Activated naive CD4-positive, alpha-beta T cell treated with anti-CD3 and anti-CD28 coated beads, Interleukin-2, amount 50 U/mL, for 24 hours (primary cell): Measurements from ENCODE around the gene PLEKHJ1.

Experiments used
- H3K27ac Mint-ChIP-seq: one replicate; pipeline ENCODE4 v1.8.0; 2021; ENCODE audit warnings: mild to moderate bottlenecking, mixed read lengths
- H3K27me3 Mint-ChIP-seq: one replicate; pipeline ENCODE4 v1.8.0; 2021; ENCODE audit warnings: mixed read lengths
- H3K36me3 Mint-ChIP-seq: one replicate; pipeline ENCODE4 v1.8.0; 2021; ENCODE audit warnings: mixed read lengths
- H3K4me1 Mint-ChIP-seq: one replicate; pipeline ENCODE4 v1.8.0; 2021; ENCODE audit warnings: mixed read lengths
- H3K4me3 Mint-ChIP-seq: one replicate; pipeline ENCODE4 v1.8.0; 2021; ENCODE audit warnings: mild to moderate bottlenecking, mixed read lengths
- H3K9me3 Mint-ChIP-seq: one replicate; pipeline ENCODE4 v1.8.0; 2021; ENCODE audit warnings: mixed read lengths

The PLEKHJ1 gene

GRCh38 chr19:2246801-2247361 is 10.8 kb upstream of the PLEKHJ1 start:
- H3K27ac Mint-ChIP-seq = no peak overlapping the region
- peaks cover 1% of the 10 kb centered on the region for H3K36me3 Mint-ChIP-seq
- no peaks in the 10 kb centered on the region for H3K27me3 Mint-ChIP-seq
- no peak overlapping the region for H3K4me3 Mint-ChIP-seq
- no peaks in the 10 kb centered on the region for H3K9me3 Mint-ChIP-seq
- peaks cover 10% of the 10 kb centered on the region for H3K4me1 Mint-ChIP-seq

GRCh38 chr19:2246014-2246620 is 10.0 kb upstream of the PLEKHJ1 start:
- Mint-ChIP-seq H3K36me3 (peaks cover 1% of the 10 kb centered on the region), H3K4me3 (no peak overlapping the region)

GRCh38 chr19:2245273-2245672 is 9.1 kb upstream of the PLEKHJ1 start:
- peaks cover 25% of the 10 kb centered on the region for H3K4me1 Mint-ChIP-seq
- H3K36me3 Mint-ChIP-seq = peaks cover 1% of the 10 kb centered on the region
- no peak overlapping the region for H3K27ac Mint-ChIP-seq
- no peaks in the 10 kb centered on the region for H3K27me3 Mint-ChIP-seq
- no peak overlapping the region for H3K4me3 Mint-ChIP-seq
- no peaks in the 10 kb centered on the region for H3K9me3 Mint-ChIP-seq

More at GRCh38 chr19:2246014-2246620, 10.0 kb upstream of the PLEKHJ1 start:
- Mint-ChIP-seq H3K9me3 (no peaks in the 10 kb centered on the region), H3K27me3 (no peaks in the 10 kb centered on the region), H3K27ac (no peak overlapping the region), H3K4me1 (peaks cover 17% of the 10 kb centered on the region)

GRCh38 chr19:2244486-2244885 is 8.4 kb upstream of the PLEKHJ1 start:
- Mint-ChIP-seq H3K36me3 (peaks cover 4% of the 10 kb centered on the region), H3K4me1 (peaks cover 32% of the 10 kb centered on the region), H3K9me3 (no peaks in the 10 kb centered on the region), H3K27me3 (no peaks in the 10 kb centered on the region), H3K27ac (no peak overlapping the region), H3K4me3 (no peak overlapping the region)

GRCh38 chr19:2244125-2244411 is 7.9 kb upstream of the PLEKHJ1 start:
- no peak overlapping the region for H3K4me3 Mint-ChIP-seq
- no peaks in the 10 kb centered on the region for H3K27me3 Mint-ChIP-seq
- no peak overlapping the region for H3K27ac Mint-ChIP-seq
- H3K36me3 Mint-ChIP-seq = peaks cover 6% of the 10 kb centered on the region
- H3K9me3 Mint-ChIP-seq = no peaks in the 10 kb centered on the region
- H3K4me1 Mint-ChIP-seq = peaks cover 37% of the 10 kb centered on the region

GRCh38 chr19:2243274-2244124 is 7.4 kb upstream of the PLEKHJ1 start:
- no peak overlapping the region for H3K4me3 Mint-ChIP-seq
- H3K36me3 Mint-ChIP-seq = peaks cover 7% of the 10 kb centered on the region
- H3K4me1 Mint-ChIP-seq = peaks cover 42% of the 10 kb centered on the region
- H3K27me3 Mint-ChIP-seq = no peaks in the 10 kb centered on the region
- H3K9me3 Mint-ChIP-seq = no peaks in the 10 kb centered on the region
- H3K27ac Mint-ChIP-seq = no peak overlapping the region

- no peak overlapping the region for H3K27ac Mint-ChIP-seq
Measured at GRCh38 chr19:2242816-2243215, 6.7 kb upstream of the PLEKHJ1 start.

GRCh38 chr19:2242092-2242537 is 6.0 kb upstream of the PLEKHJ1 start:
- peak overlapping the region; percentile 51 for H3K27ac Mint-ChIP-seq
- H3K4me3 Mint-ChIP-seq = peak overlapping the region; percentile 68
- H3K9me3 Mint-ChIP-seq = no peaks in the 10 kb centered on the region
- no peaks in the 10 kb centered on the region for H3K27me3 Mint-ChIP-seq
- peaks cover 53% of the 10 kb centered on the region for H3K4me1 Mint-ChIP-seq
- peaks cover 12% of the 10 kb centered on the region for H3K36me3 Mint-ChIP-seq

More at GRCh38 chr19:2242816-2243215, 6.7 kb upstream of the PLEKHJ1 start:
- H3K4me3 Mint-ChIP-seq = no peak overlapping the region
- H3K9me3 Mint-ChIP-seq = no peaks in the 10 kb centered on the region
- H3K4me1 Mint-ChIP-seq = peaks cover 49% of the 10 kb centered on the region
- no peaks in the 10 kb centered on the region for H3K27me3 Mint-ChIP-seq
- H3K36me3 Mint-ChIP-seq = peaks cover 10% of the 10 kb centered on the region

GRCh38 chr19:2240881-2241760 is 5.0 kb upstream of the PLEKHJ1 start:
- H3K4me3 Mint-ChIP-seq = peak overlapping the region; percentile 97
- peaks cover 14% of the 10 kb centered on the region for H3K36me3 Mint-ChIP-seq
- peak overlapping the region; percentile 17 for H3K27ac Mint-ChIP-seq
- H3K4me1 Mint-ChIP-seq = peaks cover 57% of the 10 kb centered on the region
- H3K9me3 Mint-ChIP-seq = no peaks in the 10 kb centered on the region
- no peaks in the 10 kb centered on the region for H3K27me3 Mint-ChIP-seq

GRCh38 chr19:2239771-2240770 is 3.9 kb upstream of the PLEKHJ1 start:
- H3K27ac Mint-ChIP-seq = peak overlapping the region; percentile 89
- H3K27me3 Mint-ChIP-seq = no peaks in the 10 kb centered on the region
- H3K36me3 Mint-ChIP-seq = peaks cover 13% of the 10 kb centered on the region
- peak overlapping the region; percentile 97 for H3K4me3 Mint-ChIP-seq
- peaks cover 59% of the 10 kb centered on the region for H3K4me1 Mint-ChIP-seq
- H3K9me3 Mint-ChIP-seq = no peaks in the 10 kb centered on the region

- H3K27ac Mint-ChIP-seq = peak overlapping the region; percentile 89
- no peaks in the 10 kb centered on the region for H3K9me3 Mint-ChIP-seq
- peaks cover 67% of the 10 kb centered on the region for H3K4me1 Mint-ChIP-seq
- peaks cover 13% of the 10 kb centered on the region for H3K36me3 Mint-ChIP-seq
- peak overlapping the region; percentile 97 for H3K4me3 Mint-ChIP-seq
- no peaks in the 10 kb centered on the region for H3K27me3 Mint-ChIP-seq
Measured at GRCh38 chr19:2239173-2239572, 3.0 kb upstream of the PLEKHJ1 start.

GRCh38 chr19:2237869-2238153 is 1.7 kb upstream of the PLEKHJ1 start:
- Mint-ChIP-seq H3K27me3 (no peaks in the 10 kb centered on the region), H3K36me3 (peaks cover 13% of the 10 kb centered on the region), H3K4me1 (peaks cover 68% of the 10 kb centered on the region), H3K4me3 (peak overlapping the region; percentile 97), H3K9me3 (no peaks in the 10 kb centered on the region), H3K27ac (peak overlapping the region; percentile 79)

GRCh38 chr19:2237051-2237868 is 1.1 kb upstream of the PLEKHJ1 start:
- H3K4me1 Mint-ChIP-seq = peaks cover 62% of the 10 kb centered on the region
- peak overlapping the region; percentile 97 for H3K4me3 Mint-ChIP-seq
- H3K36me3 Mint-ChIP-seq = peaks cover 13% of the 10 kb centered on the region
- H3K27ac Mint-ChIP-seq = peak overlapping the region; percentile 79
- no peaks in the 10 kb centered on the region for H3K9me3 Mint-ChIP-seq
- no peaks in the 10 kb centered on the region for H3K27me3 Mint-ChIP-seq

GRCh38 chr19:2236064-2236313 is 140 bp downstream of the PLEKHJ1 start:
- H3K27me3 Mint-ChIP-seq = no peaks in the 10 kb centered on the region
- H3K36me3 Mint-ChIP-seq = peaks cover 13% of the 10 kb centered on the region
- H3K4me3 Mint-ChIP-seq = peak overlapping the region; percentile 97
- H3K9me3 Mint-ChIP-seq = no peaks in the 10 kb centered on the region
- H3K27ac Mint-ChIP-seq = no peak overlapping the region
- peaks cover 52% of the 10 kb centered on the region for H3K4me1 Mint-ChIP-seq
